Trophoblast cell (in vitro differentiated cells and primary cell): ENCODE data around the gene TEC.

Source experiments
- DNase-seq, 2 donors: peaks; one replicate each; pipeline ENCODE4 v3.0.0-alpha.2; 2016
- H2AFZ ChIP-seq: 2 replicates; pipeline ENCODE4 v1.6.1; 2013; ENCODE audit warnings: low read length, moderate library complexity, mild to moderate bottlenecking; ENCODE audit not compliant: insufficient read depth, poor library complexity
- H2AK5ac ChIP-seq: 2 replicates; pipeline ENCODE4 v1.6.1; 2013; ENCODE audit warnings: mild to moderate bottlenecking, low read length
- H2BK120ac ChIP-seq: 2 replicates; pipeline ENCODE4 v1.6.1; 2013; ENCODE audit warnings: low read length, mild to moderate bottlenecking, moderate library complexity; ENCODE audit not compliant: insufficient read depth, poor library complexity
- H2BK12ac ChIP-seq: 2 replicates; pipeline ENCODE4 v1.6.1; 2013; ENCODE audit warnings: mild to moderate bottlenecking, low read length, moderate library complexity
- H2BK5ac ChIP-seq: 2 replicates; pipeline ENCODE4 v1.6.1; 2013; ENCODE audit warnings: low read length, low read depth, moderate library complexity, mild to moderate bottlenecking; ENCODE audit not compliant: poor library complexity
- H3K14ac ChIP-seq: 2 replicates; pipeline ENCODE4 v1.6.1; 2013; ENCODE audit warnings: mild to moderate bottlenecking, low read length
- H3K18ac ChIP-seq: 2 replicates; pipeline ENCODE4 v1.6.1; 2013; ENCODE audit warnings: mild to moderate bottlenecking, low read length
- H3K23ac ChIP-seq: 2 replicates; pipeline ENCODE4 v1.6.1; 2013; ENCODE audit warnings: low read length
- H3K27ac ChIP-seq: 2 replicates; pipeline ENCODE4 v1.5.1; 2013; ENCODE audit warnings: low read depth, mild to moderate bottlenecking, inconsistent platforms, low read length, moderate library complexity
- H3K27me3 ChIP-seq: 2 replicates; pipeline ENCODE4 v1.6.1; 2013; ENCODE audit warnings: inconsistent platforms, mild to moderate bottlenecking, low read length, moderate library complexity; ENCODE audit not compliant: insufficient read depth
- H3K36me3 ChIP-seq, 2 experiments: 1 replicate in 1 of 2; 2 replicates in 1 of 2; pipeline ENCODE4 v1.6.1; 2013; ENCODE audit warnings: low read length in 2 of 2, mild to moderate bottlenecking in 2 of 2, moderate library complexity in 1 of 2; ENCODE audit not compliant: insufficient read depth in 2 of 2, control insufficient read depth in 1 of 2
- H3K4ac ChIP-seq: 2 replicates; pipeline ENCODE4 v1.6.1; 2013; ENCODE audit warnings: low read depth, mild to moderate bottlenecking, low read length, moderate library complexity
- H3K4me1 ChIP-seq, 2 experiments: 1 replicate in 1 of 2; 2 replicates in 1 of 2; pipeline ENCODE4 v1.6.1; 2013; ENCODE audit warnings: low read length in 2 of 2, mild to moderate bottlenecking in 2 of 2, moderate library complexity in 1 of 2; ENCODE audit not compliant: insufficient read depth in 2 of 2, control insufficient read depth in 1 of 2
- H3K4me2 ChIP-seq: 2 replicates; pipeline ENCODE4 v1.6.1; 2013; ENCODE audit warnings: inconsistent platforms, mild to moderate bottlenecking, low read length, moderate library complexity
- H3K4me3 ChIP-seq: 2 replicates; pipeline ENCODE4 v1.5.1; 2013; ENCODE audit warnings: mild to moderate bottlenecking, low read depth, low read length, inconsistent platforms
- H3K79me1 ChIP-seq: one replicate; pipeline ENCODE4 v1.6.1; 2013; ENCODE audit warnings: low read length
- H3K79me2 ChIP-seq: 2 replicates; pipeline ENCODE4 v1.6.1; 2013; ENCODE audit warnings: low read length, mild to moderate bottlenecking; ENCODE audit not compliant: control insufficient read depth, insufficient read depth, poor library complexity
- H3K9ac ChIP-seq: 2 replicates; pipeline ENCODE4 v1.6.1; 2013; ENCODE audit warnings: mild to moderate bottlenecking, low read length
- H3K9me3 ChIP-seq: 2 replicates; pipeline ENCODE4 v1.6.1; 2013; ENCODE audit warnings: low read depth, mild to moderate bottlenecking, control low read depth, inconsistent platforms, low read length; ENCODE audit not compliant: insufficient read depth
- H4K12ac ChIP-seq: 2 replicates; pipeline ENCODE4 v1.6.1; 2013; ENCODE audit warnings: low read depth, mild to moderate bottlenecking, low read length, moderate library complexity
- H4K8ac ChIP-seq: 2 replicates; pipeline ENCODE4 v1.6.1; 2013; ENCODE audit warnings: low read depth, mild to moderate bottlenecking, low read length, moderate library complexity
- H4K91ac ChIP-seq: one replicate; pipeline ENCODE4 v1.6.1; 2013; ENCODE audit warnings: low read depth, mild to moderate bottlenecking, low read length, moderate library complexity
- WGBS: extraction: QIAGEN DNeasy Blood & Tissue Kit; methylation state at CpG from one replicate; pipeline ENCODE4 v1.1.7; 2013; ENCODE audit warnings: missing lambda C conversion rate; ENCODE audit not compliant: insufficient read length, insufficient coverage; ENCODE audit errors: extremely low coverage; 5-methylcytosine and 5-hydroxymethylcytosine counted together

The TEC gene

DNA sequence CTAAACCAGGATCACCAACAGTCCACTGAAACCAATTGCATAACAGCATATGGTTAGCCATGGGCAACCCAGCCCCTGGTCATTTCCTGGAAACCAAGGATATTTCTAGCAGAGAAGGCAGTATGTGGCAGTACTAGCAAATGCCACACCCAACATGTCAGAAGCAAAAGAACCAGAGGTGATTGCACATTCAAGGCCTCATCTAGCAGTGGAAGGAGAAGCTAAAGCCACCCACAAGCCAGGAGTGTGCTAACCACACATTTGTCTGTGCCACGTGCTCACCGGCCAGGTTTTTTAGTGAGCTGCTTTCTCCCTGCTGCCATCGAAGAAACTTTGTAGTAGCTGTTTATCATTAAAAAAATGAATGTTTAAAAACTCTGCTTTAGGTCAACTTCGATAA lies 42.0 kb downstream of the TEC start:
- no peak overlapping the region for H2BK120ac ChIP-seq
- no peak overlapping the region for H3K4me2 ChIP-seq
- H2BK5ac ChIP-seq: no peak overlapping the region
- no peaks in the 10 kb centered on the region for H3K27me3 ChIP-seq
- no CpG with 5 or more reads among the region's 4 CpGs for WGBS
- H3K79me1 ChIP-seq: no peaks in the 10 kb centered on the region
- no peaks in the 10 kb centered on the region for H3K36me3 ChIP-seq
- H2AFZ ChIP-seq: no peak overlapping the region
- H3K4me3 ChIP-seq: no peak overlapping the region
- H4K8ac ChIP-seq: no peak overlapping the region
- no peaks in the 10 kb centered on the region for H3K79me2 ChIP-seq
- no peak overlapping the region for H3K27ac ChIP-seq
- H3K18ac ChIP-seq: no peak overlapping the region
- no peak overlapping the region for H4K91ac ChIP-seq
- H3K9me3 ChIP-seq: no peaks in the 10 kb centered on the region
- H3K4ac ChIP-seq: no peak overlapping the region
- no peak overlapping the region for H2BK12ac ChIP-seq
- no peak overlapping the region for H4K12ac ChIP-seq
- DNase-seq: no peak
- no peak overlapping the region for H3K14ac ChIP-seq
- no peak overlapping the region for H2AK5ac ChIP-seq
- no peaks in the 10 kb centered on the region for H3K4me1 ChIP-seq
- H3K9ac ChIP-seq: no peak overlapping the region
- H3K23ac ChIP-seq: no peak overlapping the region

- no peaks in the 10 kb centered on the region for H3K4me1 ChIP-seq
- no peak overlapping the region for H4K12ac ChIP-seq
- no CpG with 5 or more reads among the region's 4 CpGs for WGBS
- H2AFZ ChIP-seq: no peak overlapping the region
- H3K9ac ChIP-seq: no peak overlapping the region
- no peak for DNase-seq
- no peak overlapping the region for H3K23ac ChIP-seq
- no peak overlapping the region for H4K8ac ChIP-seq
- no peak overlapping the region for H3K14ac ChIP-seq
- no peaks in the 10 kb centered on the region for H3K36me3 ChIP-seq
- no peaks in the 10 kb centered on the region for H3K27me3 ChIP-seq
- H3K4me3 ChIP-seq: no peak overlapping the region
- no peak overlapping the region for H2BK12ac ChIP-seq
- no peak overlapping the region for H3K27ac ChIP-seq
- H3K9me3 ChIP-seq: no peaks in the 10 kb centered on the region
- H3K4ac ChIP-seq: no peak overlapping the region
- H2BK120ac ChIP-seq: no peak overlapping the region
- no peaks in the 10 kb centered on the region for H3K79me2 ChIP-seq
- no peak overlapping the region for H4K91ac ChIP-seq
- H3K18ac ChIP-seq: no peak overlapping the region
- H3K79me1 ChIP-seq: no peaks in the 10 kb centered on the region
- H2BK5ac ChIP-seq: no peak overlapping the region
- H3K4me2 ChIP-seq: no peak overlapping the region
- H2AK5ac ChIP-seq: no peak overlapping the region
Measured at GRCh38 chr4:48226199-48226598, 43.4 kb downstream of the TEC start.

GRCh38 chr4:48225368-48226141 lies 44.1 kb downstream of the TEC start:
- WGBS: no CpG with 5 or more reads among the region's 7 CpGs
- H3K23ac ChIP-seq: no peak overlapping the region
- no peaks in the 10 kb centered on the region for H3K4me1 ChIP-seq
- H2AFZ ChIP-seq: no peak overlapping the region
- no peaks in the 10 kb centered on the region for H3K79me1 ChIP-seq
- no peak overlapping the region for H4K8ac ChIP-seq
- DNase-seq: peak; percentile 11 to 64
- H3K27ac ChIP-seq: no peak overlapping the region
- H3K14ac ChIP-seq: no peak overlapping the region
- no peak overlapping the region for H4K91ac ChIP-seq
- no peak overlapping the region for H2BK120ac ChIP-seq
- H2BK12ac ChIP-seq: no peak overlapping the region
- H3K79me2 ChIP-seq: no peaks in the 10 kb centered on the region
- no peaks in the 10 kb centered on the region for H3K36me3 ChIP-seq
- no peak overlapping the region for H3K4ac ChIP-seq
- no peaks in the 10 kb centered on the region for H3K9me3 ChIP-seq
- H3K18ac ChIP-seq: no peak overlapping the region
- no peak overlapping the region for H3K4me2 ChIP-seq
- H3K9ac ChIP-seq: no peak overlapping the region
- no peak overlapping the region for H2AK5ac ChIP-seq
- H3K4me3 ChIP-seq: no peak overlapping the region
- no peak overlapping the region for H4K12ac ChIP-seq
- no peaks in the 10 kb centered on the region for H3K27me3 ChIP-seq
- H2BK5ac ChIP-seq: no peak overlapping the region

DNA sequence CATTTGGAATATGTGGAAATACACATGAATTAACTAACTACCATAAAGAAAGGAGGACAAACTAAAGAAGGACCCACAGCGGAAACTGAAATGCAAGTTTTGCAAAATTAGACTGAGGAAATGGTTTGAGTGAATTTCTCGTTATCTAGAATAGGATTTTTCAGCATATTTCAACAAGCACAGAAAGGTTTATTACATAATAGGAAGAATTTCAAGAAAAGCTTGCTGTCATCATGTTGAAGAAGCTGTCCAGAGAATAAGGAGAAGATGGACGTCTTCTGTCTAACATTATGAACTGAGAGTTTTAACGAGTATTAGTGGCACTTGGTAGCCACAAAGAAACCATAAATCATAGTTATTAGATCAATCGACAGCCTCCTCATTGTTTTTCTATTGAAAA lies 45.0 kb downstream of the TEC start:
- Histone ChIP-seq H3K4ac (no peak overlapping the region), H3K4me3 (no peak overlapping the region), H3K14ac (no peak overlapping the region), H3K36me3 (no peaks in the 10 kb centered on the region), H3K27ac (no peak overlapping the region), H2BK5ac (no peak overlapping the region), H3K79me1 (no peaks in the 10 kb centered on the region), H3K9me3 (no peaks in the 10 kb centered on the region), H2BK120ac (no peak overlapping the region), H3K4me2 (no peak overlapping the region), H4K91ac (no peak overlapping the region), H4K8ac (no peak overlapping the region), H2AK5ac (no peak overlapping the region), H3K4me1 (no peaks in the 10 kb centered on the region), H3K9ac (no peak overlapping the region), H3K23ac (no peak overlapping the region), H3K18ac (no peak overlapping the region), H3K27me3 (no peaks in the 10 kb centered on the region), H3K79me2 (no peaks in the 10 kb centered on the region), H2BK12ac (no peak overlapping the region), H2AFZ (no peak overlapping the region), H4K12ac (no peak overlapping the region)
- no peak for DNase-seq
- no CpG with 5 or more reads among the region's 5 CpGs for WGBS
